ENCODE data around the gene FAM3D.

- TF ChIP-seq EZH2 (IDR thresholded peaks at IDR 0.05) (no peak), SIN3A (IDR thresholded peaks at IDR 0.05; ENCODE audit: low read depth) (no peak)
- TF ChIP-seq, protein P1, sequence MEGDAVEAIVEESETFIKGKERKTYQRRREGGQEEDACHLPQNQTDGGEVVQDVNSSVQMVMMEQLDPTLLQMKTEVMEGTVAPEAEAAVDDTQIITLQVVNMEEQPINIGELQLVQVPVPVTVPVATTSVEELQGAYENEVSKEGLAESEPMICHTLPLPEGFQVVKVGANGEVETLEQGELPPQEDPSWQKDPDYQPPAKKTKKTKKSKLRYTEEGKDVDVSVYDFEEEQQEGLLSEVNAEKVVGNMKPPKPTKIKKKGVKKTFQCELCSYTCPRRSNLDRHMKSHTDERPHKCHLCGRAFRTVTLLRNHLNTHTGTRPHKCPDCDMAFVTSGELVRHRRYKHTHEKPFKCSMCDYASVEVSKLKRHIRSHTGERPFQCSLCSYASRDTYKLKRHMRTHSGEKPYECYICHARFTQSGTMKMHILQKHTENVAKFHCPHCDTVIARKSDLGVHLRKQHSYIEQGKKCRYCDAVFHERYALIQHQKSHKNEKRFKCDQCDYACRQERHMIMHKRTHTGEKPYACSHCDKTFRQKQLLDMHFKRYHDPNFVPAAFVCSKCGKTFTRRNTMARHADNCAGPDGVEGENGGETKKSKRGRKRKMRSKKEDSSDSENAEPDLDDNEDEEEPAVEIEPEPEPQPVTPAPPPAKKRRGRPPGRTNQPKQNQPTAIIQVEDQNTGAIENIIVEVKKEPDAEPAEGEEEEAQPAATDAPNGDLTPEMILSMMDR (IDR thresholded peaks at IDR 0.05 in 2 of 3, conservative IDR thresholded peaks at IDR 0.05 in 1 of 3; ENCODE audit: borderline replicate concordance in 1 of 3, insufficient read depth in 1 of 3, low read depth in 2 of 3, low read length in 2 of 3): no peak
Measured at GRCh38 chr3:58683466-58683865, 16.9 kb upstream of the FAM3D start.
